ENCODE data around the gene RBCK1.
A peak's percentile ranks its signal among the peaks of the same experiment; 100 is the strongest.

Gene RBCK1

GRCh38 chr20:407953-408842 is at the start of gene RBCK1:
RBCK1 (plus strand) TSS chr20:408299; CDS start chr20:408758, 459 bp downstream.
- DNase-seq: peak; percentile 75 to 79

GRCh38 chr20:358891-359555 is 49.1 kb upstream of the RBCK1 start:
- DNase-seq: no peak

- DNase-seq: no peak
Observed at GRCh38 chr20:361561-361960, 46.5 kb upstream of the RBCK1 start.

- DNase-seq: peak; percentile 72
Observed at GRCh38 chr20:362271-363254, 45.5 kb upstream of the RBCK1 start.

GRCh38 chr20:363319-364078 is 44.6 kb upstream of the RBCK1 start:
- no peak for DNase-seq

GRCh38 chr20:364905-365794 is 42.9 kb upstream of the RBCK1 start:
- peak; percentile 6 to 9 for DNase-seq

- DNase-seq: no peak
Observed at GRCh38 chr20:366041-366718, 41.9 kb upstream of the RBCK1 start.

GRCh38 chr20:366719-367485 is 41.2 kb upstream of the RBCK1 start:
- no peak for DNase-seq

GRCh38 chr20:367486-367887 is 40.6 kb upstream of the RBCK1 start:
- DNase-seq: no peak

GRCh38 chr20:368915-369314 is 39.2 kb upstream of the RBCK1 start:
- DNase-seq: no peak

- DNase-seq: no peak
Observed at GRCh38 chr20:370151-370600, 37.9 kb upstream of the RBCK1 start.

GRCh38 chr20:370977-371754 is 36.9 kb upstream of the RBCK1 start:
- DNase-seq: no peak

- peak; percentile 55 to 73 for DNase-seq
Observed at GRCh38 chr20:371755-372542, 36.1 kb upstream of the RBCK1 start.

- DNase-seq: peak; percentile 73 to 83
Observed at GRCh38 chr20:372543-373082, 35.5 kb upstream of the RBCK1 start.

GRCh38 chr20:373171-373890 is 34.8 kb upstream of the RBCK1 start:
- peak; percentile 80 to 85 for DNase-seq

GRCh38 chr20:375265-375889 is 32.7 kb upstream of the RBCK1 start:
- DNase-seq: no peak
